NCI-H2227 treated with DMSO at 0.1 percent for 48 hours (cell line): ENCODE results near the gene BATF2.

Experiments
- DNase-seq: peaks from one replicate; lab custom pipeline; 2025; lab: John Stamatoyannopoulos, UW

Gene BATF2

DNA sequence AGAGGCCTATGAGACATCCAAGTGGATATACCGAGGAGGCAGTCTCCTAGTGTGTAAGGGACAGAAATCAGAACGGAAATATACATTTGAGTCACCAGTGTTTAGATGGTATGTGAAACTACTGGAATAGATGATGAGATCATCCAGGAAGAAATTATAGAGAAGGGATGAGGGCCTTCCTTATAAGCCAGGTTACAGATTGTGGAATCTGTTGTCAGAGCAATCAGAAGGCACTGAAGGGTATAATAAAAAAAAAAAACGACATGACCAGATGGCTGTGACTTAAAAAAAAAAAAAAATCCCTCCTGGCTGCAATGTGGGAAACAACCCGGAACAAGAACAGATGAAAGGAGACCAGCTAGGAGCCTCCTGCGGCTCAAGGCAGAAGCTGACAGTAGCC, 27.6 kb downstream of the BATF2 start:
- DNase-seq, result peak; percentile 63

DNA sequence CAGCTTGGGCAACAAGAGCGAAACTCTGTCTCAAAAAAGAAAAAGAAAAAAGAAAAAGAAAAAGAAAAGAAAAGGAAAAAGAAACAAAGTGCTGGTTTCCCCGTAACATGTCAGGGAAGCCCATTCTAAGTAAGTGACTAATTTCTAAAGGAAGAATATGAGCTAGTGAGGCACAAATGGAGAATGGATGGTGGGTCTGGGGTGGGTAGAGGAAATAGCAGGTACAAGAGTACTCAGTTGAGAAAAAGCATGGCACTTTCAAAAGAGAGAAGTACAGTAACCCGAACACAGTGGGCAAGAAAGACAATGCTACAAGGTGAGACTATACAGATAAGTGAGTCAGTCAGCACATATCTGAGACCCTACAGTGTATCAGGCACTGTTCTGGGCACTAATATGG, 29.4 kb downstream of the BATF2 start:
- DNase-seq, result no peak

DNA sequence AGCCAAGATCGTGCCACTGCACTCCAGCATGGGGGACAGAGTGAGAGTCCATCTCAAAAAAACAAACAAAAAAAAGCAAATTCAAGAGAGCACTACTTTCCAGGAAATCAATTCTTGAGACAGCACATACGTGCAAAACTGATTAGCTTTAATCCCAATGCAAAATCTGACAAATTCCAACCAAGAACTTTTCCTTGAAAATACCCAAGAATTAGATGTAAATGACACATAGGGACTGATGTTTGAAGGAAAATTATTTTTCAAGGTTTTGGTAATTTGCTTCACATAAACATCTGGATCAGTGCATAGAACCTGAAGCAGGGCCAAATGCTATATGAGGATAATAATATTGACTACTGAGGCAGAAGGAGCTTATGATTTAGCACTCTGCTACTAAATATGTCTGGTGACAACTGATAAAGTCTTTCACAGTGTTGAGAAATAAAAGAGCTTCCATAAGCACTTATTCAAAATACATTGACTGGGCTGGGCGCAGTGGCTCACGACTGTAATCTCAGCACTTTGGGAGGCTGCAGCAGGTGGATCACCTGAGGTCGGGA, 33.6 kb downstream of the BATF2 start:
- DNase-seq, result no peak

DNA sequence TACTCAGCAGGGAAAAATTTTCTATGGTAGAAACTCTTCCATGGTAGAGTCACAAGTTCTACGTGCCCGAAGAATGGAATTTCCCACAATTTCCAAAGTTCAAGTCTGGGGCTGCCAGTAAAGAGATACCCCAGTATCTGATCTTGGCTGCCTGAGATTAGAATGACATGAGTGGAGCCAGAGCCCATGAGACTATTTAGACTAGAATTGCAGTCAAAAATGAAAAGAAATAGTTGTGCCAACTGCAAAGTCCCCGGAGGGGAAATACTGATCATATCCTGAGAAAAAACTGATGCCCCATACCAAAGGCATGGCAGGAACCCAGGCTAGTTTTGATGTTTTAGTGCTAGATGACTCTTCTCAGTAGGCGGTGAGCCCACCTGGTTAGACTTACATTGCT, 36.1 kb downstream of the BATF2 start:
- DNase-seq, result no peak

DNA sequence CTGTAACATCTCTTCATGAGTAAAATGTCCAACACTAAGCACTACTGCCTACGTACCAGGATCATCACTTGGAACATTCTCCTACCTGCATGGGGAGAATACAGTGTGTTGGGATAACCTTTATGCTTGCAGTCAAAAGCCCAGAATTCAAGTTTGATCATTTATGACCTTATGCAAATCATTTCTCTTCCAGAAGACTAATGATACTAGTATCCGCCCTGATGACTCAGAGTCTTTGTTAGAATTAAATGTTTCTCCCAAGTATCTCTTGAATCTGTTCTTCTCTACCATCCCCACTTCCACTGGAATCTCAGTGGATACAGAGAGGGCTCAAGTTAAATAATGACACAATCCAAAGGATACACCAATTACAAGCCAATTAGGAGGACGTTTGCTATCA, 37.3 kb downstream of the BATF2 start:
- DNase-seq, result no peak

DNA sequence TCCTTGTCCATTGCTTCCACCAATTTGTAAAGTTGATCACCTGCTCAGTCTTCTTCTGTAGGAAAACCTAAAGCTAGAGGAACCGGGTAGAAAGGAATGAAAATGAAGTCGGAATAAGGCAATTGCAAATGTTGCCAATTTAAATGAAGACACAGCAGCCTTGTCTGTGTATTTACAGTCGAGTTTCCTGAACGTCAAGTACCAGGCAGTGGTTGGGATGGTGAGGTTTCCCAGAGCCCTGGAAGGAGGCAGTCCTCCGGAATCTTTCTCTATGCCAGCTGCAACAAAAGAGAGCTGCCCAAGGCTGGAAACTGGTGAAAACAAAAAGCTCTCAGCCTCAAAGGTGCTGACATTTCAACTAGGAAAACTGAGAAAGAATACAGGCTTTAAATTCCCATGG, 42.6 kb downstream of the BATF2 start:
- no peak for DNase-seq

DNA sequence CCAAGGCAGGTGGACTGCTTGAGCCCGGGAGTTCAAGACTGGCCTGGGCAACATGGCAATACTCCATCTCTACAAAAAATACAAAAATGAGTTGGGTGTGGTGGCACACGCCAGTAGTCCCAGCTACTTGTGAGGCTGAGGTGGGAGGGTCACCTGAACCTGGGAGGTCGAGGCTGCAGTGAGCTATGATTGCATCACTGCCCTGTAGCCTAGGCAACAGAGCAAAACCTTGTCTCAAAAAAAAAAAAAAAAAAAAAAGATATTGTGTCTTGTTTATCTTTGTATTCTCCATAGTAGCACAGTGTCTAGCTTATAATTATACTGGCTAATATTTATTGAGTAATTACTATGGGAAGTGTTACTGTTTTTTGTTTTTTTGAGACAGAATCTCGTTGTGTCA, 45.2 kb downstream of the BATF2 start:
- no peak for DNase-seq

DNA sequence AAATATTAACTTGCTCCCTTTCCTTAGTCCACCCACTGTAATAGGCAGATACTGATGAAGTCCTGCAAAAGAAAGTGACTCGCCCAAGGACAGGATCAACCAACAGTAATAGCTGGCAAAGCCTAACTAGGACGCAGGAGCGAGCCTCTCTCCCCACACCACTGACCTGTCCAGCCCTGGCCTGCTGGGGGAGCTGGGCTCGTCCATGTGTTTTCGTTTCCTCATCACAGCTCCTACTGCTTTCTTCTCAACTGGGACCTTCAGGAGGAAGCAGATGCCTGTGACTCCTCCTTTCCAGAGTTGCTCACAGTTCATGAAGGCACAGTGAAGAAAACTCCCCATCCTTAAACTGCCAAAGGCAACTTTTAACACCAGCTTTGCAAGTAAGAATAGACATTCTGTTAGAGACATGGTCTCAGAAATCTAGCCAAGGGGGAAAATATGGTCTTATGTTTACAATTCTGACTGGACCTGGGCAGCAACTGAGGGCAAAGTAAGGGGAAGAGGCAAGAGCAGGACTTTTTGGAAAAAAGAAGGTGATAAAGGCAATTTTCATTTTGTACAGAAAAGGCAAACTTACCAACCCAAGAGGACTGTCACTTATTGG, 49.5 kb downstream of the BATF2 start:
- no peak for DNase-seq
